NCI-H524 treated with DMSO at 0.1 percent for 48 hours (cell line): ENCODE measurements around the gene CRACDL.

ENCODE experiments used
- DNase-seq: peaks from one replicate; lab custom pipeline; 2025; lab: John Stamatoyannopoulos, UW

The CRACDL gene

DNA sequence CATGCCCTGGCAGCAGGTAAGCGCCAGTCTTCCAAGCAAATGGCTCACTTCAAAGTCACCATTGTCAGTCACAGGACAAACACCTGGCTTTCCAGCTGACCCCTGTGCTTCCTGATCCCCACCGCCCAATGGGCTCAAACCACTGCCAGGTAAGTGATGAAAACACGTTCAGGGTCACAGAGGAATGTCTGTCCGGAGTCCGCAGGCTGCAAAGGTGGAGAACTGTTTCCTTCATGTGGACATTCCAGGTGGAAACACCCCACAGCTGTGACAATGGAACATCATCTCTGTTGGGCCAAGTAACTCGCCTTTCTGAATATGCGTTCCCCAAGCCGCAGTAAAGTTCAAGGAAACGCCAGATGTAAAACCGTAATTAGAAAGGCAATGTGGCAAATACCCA is 86.0 kb downstream of the CRACDL start:
- DNase-seq: no peak

DNA sequence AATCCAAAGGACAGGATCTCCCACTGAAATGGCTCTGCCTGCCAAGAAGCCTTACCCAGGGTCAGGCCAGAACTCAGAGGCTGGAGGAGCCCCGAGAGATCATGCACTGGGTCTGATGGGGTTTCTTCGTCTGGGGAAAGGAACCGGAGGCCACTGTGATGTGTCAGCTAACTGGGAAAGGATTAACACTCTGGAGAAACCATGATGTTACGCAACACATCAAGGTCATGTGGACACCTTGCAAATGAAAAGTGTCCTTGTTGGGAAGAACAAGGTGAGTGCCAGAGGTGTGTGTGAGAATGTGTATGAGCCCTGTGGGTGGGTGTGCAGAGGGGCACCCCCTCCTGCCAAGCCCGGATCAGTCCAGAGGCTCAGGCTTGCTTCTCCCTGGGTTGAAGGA is 86.9 kb downstream of the CRACDL start:
- DNase-seq: no peak

DNA sequence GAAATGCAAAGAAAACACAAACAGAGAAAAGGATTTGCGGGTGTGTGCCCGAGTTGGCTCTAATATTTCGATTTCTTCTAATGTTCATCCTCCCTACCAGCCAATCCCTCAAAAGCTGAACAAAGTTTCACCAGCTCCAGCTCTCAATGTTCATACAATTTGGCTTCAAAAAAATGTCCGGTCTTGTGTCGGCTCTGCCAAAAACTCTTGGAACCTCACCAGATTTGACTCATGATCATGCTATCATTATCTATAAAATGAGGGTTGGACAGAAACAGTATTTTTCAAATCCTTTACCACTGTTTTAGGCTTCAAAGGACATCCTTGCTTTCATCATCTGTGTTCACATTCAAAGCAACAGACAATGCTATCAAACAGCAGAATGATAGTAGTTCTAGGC is 88.2 kb downstream of the CRACDL start:
- no peak for DNase-seq

DNA sequence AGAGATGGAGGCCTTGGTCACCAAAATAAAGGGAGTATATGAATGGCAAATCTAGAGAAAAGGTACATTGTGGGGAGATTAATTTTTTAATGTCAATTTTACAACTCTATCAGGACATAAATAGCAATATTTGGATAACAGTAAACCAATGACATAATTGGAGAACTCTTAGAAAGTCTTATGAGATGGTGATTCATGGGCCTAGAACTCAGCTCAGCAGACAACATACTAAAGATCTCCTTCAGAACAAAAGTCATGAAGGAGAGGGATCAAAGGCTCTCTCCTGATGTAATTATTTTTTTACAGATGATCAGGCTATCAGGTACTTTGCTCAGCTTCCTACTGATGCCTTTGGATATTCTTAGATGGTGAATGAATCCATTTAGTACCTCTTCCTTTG is 90.0 kb downstream of the CRACDL start:
- DNase-seq: no peak

DNA sequence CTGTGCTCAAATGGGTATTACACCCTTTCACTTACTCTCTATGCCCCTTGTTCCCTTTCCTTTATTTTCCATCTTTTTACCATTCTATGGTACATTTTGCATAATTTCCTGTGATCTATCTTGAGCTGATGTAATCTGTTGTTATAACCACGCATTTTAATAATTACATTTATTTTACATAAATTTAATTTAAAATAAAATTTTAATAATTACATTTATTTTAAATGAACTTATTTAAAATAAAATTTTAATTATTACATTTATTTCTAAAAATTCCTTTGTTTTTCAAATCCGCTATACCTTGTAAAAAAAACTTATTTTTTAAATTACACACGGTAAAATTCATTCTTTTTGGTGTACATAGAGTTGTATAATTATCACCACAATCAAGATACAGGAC is 93.9 kb downstream of the CRACDL start:
- DNase-seq: no peak

DNA sequence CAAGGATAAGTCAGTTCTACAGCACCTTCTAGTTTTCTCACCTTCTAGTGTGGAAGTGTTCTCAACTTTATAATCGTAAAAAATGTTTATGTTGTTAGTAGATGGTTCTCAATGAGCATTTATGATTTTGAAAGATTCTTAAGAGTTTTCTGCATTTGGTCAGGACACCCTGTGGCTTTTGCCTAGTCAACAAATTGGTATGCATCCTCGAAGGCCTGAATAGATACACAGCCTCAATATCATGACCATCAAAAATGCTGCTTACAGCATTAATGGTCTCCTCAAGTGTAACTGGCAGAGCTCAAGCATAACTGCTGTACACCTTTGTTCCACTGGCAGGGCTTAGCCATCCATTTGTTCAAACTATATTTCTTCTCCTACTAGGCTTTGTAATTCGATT is 96.7 kb downstream of the CRACDL start:
- DNase-seq: no peak

DNA sequence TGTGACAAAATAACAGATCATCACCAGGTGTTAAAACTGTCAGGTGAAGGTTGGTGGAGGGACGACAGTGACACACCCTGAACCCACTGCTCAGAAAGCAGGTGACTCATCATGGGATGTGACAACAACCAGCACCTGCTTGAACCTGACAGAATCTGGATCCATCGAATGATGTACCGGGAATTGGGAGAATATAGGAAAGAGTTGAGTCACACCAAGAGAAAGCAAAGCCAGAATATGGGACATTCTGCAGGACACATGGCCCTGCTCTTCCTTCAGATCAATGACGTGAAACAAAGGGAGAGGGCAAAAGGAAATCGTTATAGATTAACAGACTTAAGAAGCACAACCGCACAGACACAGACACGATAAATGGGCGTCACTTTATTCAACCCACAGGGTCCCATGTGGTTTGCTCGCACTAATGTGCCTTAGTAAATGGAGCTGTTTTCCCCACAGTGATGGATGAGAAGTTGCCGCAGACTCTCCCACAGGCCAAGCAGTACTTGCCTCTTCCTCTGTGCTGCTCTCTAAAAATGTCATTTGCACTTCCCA is 100.1 kb downstream of the CRACDL start:
- no peak for DNase-seq

DNA sequence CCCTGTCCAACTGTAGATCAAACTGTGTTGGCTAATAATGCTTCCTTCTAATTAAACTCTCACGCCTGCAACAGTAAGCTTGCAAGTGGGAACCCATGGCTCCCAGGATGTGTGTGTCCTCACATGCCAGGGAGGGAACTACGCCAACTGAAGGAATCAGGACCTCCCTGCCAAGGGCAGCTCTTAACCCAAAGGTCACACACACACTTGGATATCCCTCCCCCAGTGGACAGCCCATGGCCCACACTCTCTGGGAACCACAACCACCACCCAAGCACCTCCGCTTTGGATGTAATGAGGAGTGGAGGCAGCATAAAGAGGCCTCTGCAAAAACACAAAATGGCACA is 102.1 kb downstream of the CRACDL start:
- DNase-seq: no peak

DNA sequence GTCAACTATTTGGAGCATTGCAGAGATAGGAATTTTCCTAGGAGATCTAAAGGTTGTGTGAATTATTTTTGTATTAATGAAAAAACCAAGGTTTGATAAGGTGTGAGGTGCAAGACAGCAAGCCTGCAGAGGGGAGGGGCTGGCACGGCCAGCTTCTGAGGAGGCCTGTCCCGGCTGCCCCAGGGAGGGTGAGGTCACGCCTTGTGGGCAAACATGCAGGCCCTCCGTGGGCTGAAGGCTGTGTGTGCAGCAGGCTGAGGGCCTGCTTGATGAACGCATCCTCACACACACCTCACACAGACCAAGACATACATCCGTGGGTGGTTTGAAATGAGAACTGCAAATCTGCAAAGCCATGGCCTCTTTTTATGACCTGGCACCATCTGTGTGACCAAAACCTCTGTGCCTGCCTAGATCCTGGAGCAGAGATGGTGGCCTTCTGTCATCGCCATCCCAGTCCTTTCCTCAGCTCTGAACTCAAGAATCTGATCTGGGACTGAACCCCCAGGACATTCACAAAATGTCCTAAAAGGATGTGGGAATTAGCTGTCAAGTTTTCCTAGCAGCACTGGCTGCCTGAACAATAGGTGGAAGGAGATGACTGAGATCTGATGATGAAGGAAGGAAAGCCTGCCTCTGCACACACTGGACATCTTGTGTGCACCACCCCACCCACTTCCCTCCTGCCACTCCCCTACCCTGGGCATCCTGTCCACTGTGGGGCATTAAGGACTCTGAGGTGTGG is 102.7 kb downstream of the CRACDL start:
- DNase-seq: no peak

DNA sequence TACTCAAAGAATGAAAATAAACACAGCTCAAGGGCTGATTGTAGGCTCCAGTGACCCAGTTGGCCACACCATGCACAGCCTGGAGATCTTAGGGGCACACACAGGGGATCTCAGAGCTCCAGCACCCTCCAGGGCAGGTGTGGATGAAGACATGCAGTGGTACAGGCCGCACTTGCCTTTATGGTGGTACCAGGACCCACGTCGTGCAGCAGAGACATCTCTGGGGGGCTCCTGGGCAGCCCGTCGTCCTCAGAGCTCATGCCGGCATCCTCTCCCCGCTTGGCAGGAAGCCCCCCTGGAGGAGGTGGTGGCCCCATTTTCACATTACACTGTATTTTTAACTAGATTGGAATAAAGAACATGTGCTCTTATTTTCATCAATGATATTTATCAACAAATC is 103.9 kb downstream of the CRACDL start:
- no peak for DNase-seq

DNA sequence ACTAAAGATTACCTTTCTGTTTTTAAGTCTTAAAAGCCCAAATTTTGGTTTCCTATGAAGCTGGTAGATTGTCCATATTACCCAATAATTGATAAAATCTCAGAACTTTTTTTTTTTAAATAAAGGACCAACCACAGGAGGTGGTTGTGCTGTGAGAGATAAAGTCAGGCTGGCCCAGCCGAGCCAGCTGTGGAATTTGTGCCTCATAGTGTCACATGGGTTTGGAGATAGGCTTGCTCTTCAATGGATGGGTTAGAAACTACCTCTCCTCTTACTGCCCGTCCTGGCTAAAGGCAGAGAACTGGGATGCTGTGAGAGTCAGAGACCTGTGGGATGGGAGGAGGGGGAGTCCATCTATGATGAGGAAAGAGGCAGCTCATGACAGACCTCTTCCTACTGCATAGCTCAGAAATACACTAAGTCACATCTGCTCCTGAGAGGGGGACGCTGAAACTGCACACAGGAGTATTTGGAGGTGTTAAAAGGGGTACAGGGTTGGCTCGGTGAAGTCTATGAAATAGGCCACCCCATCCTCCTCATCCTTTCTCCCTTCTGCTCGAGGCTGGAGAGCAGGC is 105.4 kb downstream of the CRACDL start:
- no peak for DNase-seq

DNA sequence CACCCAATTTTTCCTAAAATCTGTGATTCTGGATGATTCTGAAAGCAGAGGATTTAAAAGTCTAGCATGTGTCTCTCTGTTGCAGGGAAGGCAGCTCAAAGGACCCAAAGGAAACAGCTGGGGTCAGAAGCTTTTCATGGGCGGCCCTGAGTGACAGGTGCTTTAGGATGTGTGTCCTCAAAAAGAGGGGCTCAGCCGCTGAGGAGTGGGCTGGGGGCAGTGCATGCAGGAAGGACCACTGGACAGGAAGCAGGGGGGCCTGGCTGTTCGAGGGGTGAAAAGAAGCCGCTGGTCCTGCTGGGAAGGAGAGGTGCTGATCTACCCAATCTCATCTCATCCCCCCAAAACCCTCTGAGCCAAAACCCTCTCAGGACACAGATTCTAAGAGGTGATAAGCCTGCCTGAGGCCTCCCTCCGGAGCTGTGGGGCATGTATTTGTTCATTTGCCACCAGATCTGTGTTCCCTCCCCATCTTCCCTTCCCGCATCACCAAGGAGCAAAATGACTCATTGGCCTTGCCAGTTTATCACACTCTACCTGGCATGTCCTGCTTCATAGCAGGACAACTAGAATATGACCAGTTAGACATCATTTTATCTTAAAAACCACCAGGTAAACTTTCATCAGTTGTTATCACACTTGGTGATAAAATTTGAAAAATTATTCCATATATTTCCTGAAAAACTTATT is 106.3 kb downstream of the CRACDL start:
- DNase-seq: no peak

DNA sequence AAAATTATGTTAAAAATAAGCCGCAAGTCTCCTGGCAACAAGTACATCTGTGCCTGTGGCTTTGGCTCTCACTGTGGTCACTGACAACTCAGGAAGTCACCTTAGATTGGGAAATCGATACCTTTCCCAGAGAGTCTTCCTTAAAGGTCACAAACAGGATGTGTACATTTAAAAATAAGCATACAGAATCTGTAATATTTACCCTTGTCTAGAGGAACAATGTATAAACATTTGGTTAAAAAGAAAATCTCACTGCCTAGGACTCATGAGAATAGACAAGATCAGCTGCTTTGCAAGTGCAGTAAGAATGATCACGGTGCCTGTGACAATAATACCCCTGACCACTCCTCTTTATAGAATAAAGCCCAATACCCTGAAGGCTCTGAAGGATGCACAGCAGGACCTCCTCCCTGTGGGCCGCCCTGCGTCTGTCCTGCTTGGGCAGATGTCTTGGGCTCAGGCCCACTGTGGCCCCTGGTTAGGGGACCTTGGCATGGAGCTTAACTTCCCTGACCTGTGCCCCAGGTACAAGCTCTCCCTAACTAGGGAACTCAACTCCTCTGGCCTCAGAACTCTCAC is 107.1 kb downstream of the CRACDL start:
- no peak for DNase-seq

DNA sequence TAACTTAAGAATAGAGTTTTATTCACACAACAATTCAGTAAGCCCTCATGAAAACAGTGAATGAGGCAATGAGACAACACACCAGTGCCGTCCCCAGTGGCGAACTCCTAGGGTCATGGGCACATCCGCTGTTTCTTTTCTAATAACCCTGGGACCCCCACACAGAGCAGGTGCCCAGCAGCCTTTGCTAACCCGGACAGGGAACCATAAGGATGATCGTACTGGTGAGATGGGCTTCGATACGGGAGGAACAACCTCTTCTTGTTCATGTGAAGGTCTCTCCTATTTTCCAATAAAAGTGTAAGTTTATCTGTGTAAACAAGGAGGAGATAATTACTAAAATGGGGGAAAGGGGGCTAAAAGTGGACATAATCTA is 107.7 kb downstream of the CRACDL start:
- no peak for DNase-seq

DNA sequence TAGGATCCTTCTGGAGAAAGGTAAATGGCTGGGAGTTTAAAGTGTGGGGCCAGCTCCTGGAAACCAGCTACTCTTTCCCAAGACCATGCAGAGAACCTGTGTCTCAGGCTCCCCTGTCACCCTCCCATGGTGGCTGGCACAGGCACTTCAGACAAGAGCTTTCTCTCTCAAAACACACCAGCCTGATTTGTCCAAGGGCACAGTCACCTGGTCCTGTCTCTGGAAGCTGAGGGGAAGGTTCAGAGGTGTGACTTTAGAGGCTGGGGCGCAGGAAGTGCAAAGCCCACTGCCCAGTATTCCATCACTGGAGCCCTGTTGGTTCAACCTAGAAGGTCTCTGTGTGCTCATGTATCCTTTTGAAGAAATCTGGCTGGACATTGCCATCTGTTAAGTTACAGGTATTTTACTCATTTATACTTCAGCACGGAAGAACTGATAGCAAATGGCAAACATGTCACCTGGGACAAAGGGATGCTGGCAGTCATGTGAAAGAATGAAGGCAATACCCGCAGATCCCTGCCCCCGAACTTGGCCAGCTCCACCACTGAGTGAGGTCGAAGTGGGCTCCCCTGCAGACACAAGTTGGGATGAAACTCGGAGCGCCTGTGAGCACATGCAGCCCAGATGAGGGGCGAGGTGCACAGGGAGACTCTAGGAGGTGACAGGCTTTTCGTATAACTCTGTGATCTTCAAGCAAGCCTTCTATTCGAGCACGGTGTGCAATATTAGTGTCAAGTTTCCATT is 108.2 kb downstream of the CRACDL start:
- DNase-seq: no peak

DNA sequence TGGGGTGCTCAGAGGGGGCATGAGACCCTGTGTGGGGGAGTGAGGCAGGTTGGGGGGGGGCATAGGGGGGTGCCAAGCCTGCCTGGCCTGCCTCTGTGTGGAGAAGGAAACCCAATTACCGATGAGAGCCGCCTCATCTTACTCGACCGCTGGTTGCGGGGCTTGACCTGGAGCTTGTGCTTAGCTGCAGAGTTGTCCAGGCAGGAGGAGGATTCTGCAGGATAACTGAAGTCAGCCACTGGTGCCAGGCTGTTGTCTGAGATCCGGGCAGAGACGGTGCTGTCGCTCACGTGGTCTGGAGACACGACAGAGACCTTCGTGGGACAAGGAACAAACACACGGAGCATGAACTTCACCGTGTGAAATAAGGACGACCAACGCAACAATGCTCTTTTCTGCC is 109.2 kb downstream of the CRACDL start:
- no peak for DNase-seq

DNA sequence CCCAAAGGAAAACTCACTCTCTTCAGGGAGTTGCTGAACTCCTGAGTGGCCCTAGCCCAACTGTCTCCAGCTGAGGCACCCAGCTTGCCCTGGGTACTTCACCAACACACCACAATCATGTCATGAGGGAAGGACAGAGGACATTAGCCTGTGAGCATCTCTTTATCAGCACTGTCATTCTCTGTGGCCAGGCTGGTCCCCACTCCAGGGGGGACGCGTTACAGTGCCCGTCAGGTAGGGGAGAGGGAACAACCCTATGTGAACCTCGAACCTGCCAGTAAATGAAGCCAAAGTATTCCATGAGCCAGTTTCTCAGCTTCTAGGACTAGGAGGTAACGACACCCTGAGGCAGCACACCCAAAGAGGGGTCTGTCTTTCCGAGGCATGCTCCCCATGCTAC is 110.2 kb downstream of the CRACDL start:
- no peak for DNase-seq

DNA sequence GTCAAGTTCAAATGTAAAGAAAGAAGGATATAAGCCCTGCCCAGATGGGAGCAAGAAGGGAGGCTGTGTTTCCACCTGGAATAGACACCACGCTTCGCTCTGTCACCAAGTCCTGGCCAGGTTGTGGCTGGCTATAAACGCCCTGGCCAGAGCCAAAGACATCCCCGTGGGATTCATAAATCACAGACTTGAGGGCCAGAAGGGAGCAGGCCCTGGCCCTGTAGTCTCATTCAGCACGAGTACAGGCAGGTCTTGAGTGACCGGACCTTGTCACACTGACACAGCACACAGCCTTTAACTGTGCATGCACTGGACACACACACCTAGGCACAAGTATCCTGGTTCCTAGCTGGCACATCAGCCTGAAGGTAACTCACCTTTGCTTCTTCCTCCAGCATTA is 110.6 kb downstream of the CRACDL start:
- DNase-seq: no peak

DNA sequence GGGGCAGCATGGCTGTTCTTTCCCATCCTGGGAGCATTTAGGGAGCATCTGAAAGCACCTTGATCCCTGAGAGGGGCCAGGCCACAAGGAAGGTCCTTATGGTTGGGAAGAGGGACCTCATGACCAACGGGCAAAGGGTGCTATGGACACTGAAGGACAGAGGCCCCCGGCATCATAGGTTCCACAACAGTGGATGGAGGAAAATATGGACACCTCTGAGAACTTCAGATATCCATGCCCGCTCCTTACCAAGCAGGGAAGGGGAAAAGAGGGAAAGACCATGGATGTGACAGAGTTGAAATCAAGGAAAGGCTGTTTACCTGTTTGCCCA is 111.0 kb downstream of the CRACDL start:
- no peak for DNase-seq

DNA sequence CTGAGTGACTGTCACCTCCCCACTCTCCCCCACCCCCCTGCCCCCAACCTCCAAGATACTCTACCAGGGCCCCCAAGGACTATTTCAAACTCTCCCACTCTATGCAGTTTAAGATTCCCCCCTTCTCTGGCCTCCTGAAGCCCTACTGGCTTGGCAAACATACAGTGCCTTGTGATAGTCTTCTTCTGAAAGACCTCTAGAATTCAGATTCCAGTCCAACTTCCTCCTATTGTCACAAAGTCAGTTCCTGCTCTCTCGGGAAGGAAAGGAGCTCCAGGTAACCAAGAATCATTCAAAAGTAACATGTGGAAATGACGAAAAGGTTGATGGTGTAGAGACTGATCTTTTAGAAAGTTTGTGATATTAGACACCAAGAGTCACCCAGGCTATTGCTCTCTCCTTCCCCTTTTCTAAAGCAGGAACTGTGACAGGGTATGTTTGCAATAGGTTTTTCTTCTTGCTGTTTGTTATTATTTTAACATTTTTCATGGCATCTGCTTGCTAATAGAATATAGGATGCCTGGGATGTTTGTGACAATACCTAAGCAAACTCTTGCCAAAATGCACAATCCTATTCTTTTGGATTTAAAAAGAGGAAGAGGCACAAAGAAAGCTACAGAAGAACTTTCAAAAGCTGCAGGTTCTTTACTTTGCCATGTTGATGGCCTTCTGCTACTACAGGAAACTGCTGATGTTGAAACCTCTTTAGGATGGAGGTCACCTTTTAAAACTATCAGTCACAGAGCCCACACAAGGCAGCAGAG is 111.6 kb downstream of the CRACDL start:
- DNase-seq: no peak
